Mammary epithelial cell (primary cell): ENCODE data around the gene SLC6A18.

ENCODE experiments used
- CTCF ChIP-seq, 2 donors: IDR thresholded peaks in 1 of 2; conservative IDR thresholded peaks in 1 of 2; 2 replicates each; pipeline ENCODE4 v1.5.1; 2011 to 2012; ENCODE audit warnings: inconsistent platforms in 2 of 2, low read length in 2 of 2, mild to moderate bottlenecking in 2 of 2, control low read depth in 1 of 2, low read depth in 1 of 2; ENCODE audit not compliant: insufficient read depth in 1 of 2; ENCODE audit errors: extremely low read depth in 1 of 2
- EZH2 ChIP-seq: IDR thresholded peaks from 2 replicates; pipeline ENCODE4 v1.6.1; 2012; ENCODE audit warnings: low read length, inconsistent platforms, borderline replicate concordance

GRCh38 chr5:1180841-1181271, 44.3 kb upstream of the SLC6A18 start:
- TF ChIP-seq CTCF (conservative IDR thresholded peaks at IDR 0.05 in 1 of 2, IDR thresholded peaks at IDR 0.05 in 1 of 2; ENCODE audit: extremely low read depth in 1 of 2, insufficient read depth in 1 of 2, low read depth in 1 of 2, low read length in 2 of 2): no peak
- TF ChIP-seq EZH2: no peak
